ENCODE results near the gene OR6C65.

DNA sequence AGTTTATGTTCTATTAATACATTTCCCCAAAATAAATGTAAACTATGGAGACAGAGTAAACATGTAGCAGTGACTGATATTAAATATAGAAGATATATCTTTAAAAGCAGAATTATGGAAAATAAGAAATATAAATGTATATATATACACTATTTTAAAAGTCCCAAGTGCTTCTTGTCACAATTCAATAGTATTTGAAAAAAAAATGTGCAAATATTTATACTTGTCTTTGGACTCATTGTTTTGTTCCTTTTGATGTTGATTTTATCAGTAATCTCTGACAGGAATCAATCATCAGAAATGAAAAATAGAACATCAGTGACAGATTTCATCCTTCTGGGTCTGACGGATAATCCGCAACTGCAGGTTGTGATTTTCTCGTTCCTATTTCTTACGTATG is 25.6 kb downstream of the OR6C65 start, which contains the start of gene OR6C76:
- TF ChIP-seq, protein P1, sequence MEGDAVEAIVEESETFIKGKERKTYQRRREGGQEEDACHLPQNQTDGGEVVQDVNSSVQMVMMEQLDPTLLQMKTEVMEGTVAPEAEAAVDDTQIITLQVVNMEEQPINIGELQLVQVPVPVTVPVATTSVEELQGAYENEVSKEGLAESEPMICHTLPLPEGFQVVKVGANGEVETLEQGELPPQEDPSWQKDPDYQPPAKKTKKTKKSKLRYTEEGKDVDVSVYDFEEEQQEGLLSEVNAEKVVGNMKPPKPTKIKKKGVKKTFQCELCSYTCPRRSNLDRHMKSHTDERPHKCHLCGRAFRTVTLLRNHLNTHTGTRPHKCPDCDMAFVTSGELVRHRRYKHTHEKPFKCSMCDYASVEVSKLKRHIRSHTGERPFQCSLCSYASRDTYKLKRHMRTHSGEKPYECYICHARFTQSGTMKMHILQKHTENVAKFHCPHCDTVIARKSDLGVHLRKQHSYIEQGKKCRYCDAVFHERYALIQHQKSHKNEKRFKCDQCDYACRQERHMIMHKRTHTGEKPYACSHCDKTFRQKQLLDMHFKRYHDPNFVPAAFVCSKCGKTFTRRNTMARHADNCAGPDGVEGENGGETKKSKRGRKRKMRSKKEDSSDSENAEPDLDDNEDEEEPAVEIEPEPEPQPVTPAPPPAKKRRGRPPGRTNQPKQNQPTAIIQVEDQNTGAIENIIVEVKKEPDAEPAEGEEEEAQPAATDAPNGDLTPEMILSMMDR (IDR thresholded peaks at IDR 0.05; ENCODE audit: poor library complexity): no peak
- TF ChIP-seq EZH2phosphoT487 (IDR thresholded peaks at IDR 0.05; ENCODE audit: low read depth, severe bottlenecking, unreplicated experiment) (no peak), EZH2 (IDR thresholded peaks at IDR 0.05; ENCODE audit: borderline replicate concordance) (no peak)

Measured in hepatocyte (in vitro differentiated cells).